Mesendoderm (in vitro differentiated cells): ENCODE measurements around the gene METAP1D. TPM values are rescaled to one million over a fixed set of nuclear protein-coding genes. Genes with fewer than 3 reads are reported as not detected.

Experiments used
- DNase-seq: peaks from one replicate; pipeline ENCODE4 v3.0.0; 2013
- H2AK5ac ChIP-seq: 2 replicates; pipeline ENCODE4 v1.6.1; 2013; ENCODE audit warnings: low read length, inconsistent platforms
- H2BK120ac ChIP-seq: 2 replicates; pipeline ENCODE4 v1.6.1; 2013; ENCODE audit warnings: low read depth, mild to moderate bottlenecking, low read length, moderate library complexity, mixed read lengths
- H2BK15ac ChIP-seq: replicated peaks from 2 replicates; pipeline ENCODE4 v1.6.1; 2013; ENCODE audit warnings: low read depth, mild to moderate bottlenecking, moderate library complexity
- H2BK5ac ChIP-seq: 2 replicates; pipeline ENCODE4 v1.6.1; 2013; ENCODE audit warnings: low read length, inconsistent platforms
- H3K18ac ChIP-seq: 2 replicates; pipeline ENCODE4 v1.6.1; 2013; ENCODE audit warnings: mild to moderate bottlenecking, low read length, mixed read lengths
- H3K23ac ChIP-seq: one replicate; pipeline ENCODE4 v1.6.1; 2013; ENCODE audit warnings: low read length
- H3K27ac ChIP-seq: 2 replicates; pipeline ENCODE4 v1.5.1; 2013; ENCODE audit warnings: low read depth, mild to moderate bottlenecking, inconsistent platforms, low read length, moderate library complexity
- H3K27me3 ChIP-seq: 2 replicates; pipeline ENCODE4 v1.6.1; 2013; ENCODE audit warnings: low read length, control low read depth, mild to moderate bottlenecking, inconsistent platforms; ENCODE audit not compliant: insufficient read depth, poor library complexity
- H3K36me3 ChIP-seq: 2 replicates; pipeline ENCODE4 v1.6.1; 2013; ENCODE audit warnings: low read length, inconsistent platforms; ENCODE audit not compliant: control insufficient read depth, insufficient read depth
- H3K4ac ChIP-seq: one replicate; pipeline ENCODE4 v1.6.1; 2013; ENCODE audit warnings: low read depth, mild to moderate bottlenecking, low read length, moderate library complexity
- H3K4me1 ChIP-seq: 2 replicates; pipeline ENCODE4 v1.6.1; 2013; ENCODE audit warnings: low read depth, low read length, inconsistent platforms; ENCODE audit not compliant: control insufficient read depth
- H3K4me2 ChIP-seq: 2 replicates; pipeline ENCODE4 v1.6.1; 2013; ENCODE audit warnings: low read length
- H3K4me3 ChIP-seq: 2 replicates; pipeline ENCODE4 v1.5.1; 2013; ENCODE audit warnings: mild to moderate bottlenecking, low read length
- H3K56ac ChIP-seq: one replicate; pipeline ENCODE4 v1.6.1; 2013; ENCODE audit warnings: low read length
- H3K79me1 ChIP-seq: 2 replicates; pipeline ENCODE4 v1.6.1; 2013; ENCODE audit warnings: low read length, inconsistent platforms
- H3K79me2 ChIP-seq: 2 replicates; pipeline ENCODE4 v1.6.1; 2013; ENCODE audit warnings: mild to moderate bottlenecking, low read length; ENCODE audit not compliant: control insufficient read depth, insufficient read depth
- H3K9ac ChIP-seq: 2 replicates; pipeline ENCODE4 v1.6.1; 2013; ENCODE audit warnings: low read length, inconsistent platforms
- H4K5ac ChIP-seq: one replicate; pipeline ENCODE4 v1.6.1; 2013; ENCODE audit warnings: low read length
- H4K8ac ChIP-seq: one replicate; pipeline ENCODE4 v1.6.1; 2013; ENCODE audit warnings: low read depth, mild to moderate bottlenecking, control low read depth, low read length, moderate library complexity
- WGBS: extraction: QIAGEN DNeasy Blood & Tissue Kit; methylation state at CpG from one replicate; pipeline ENCODE4 v1.1.7; 2013; ENCODE audit warnings: low lambda C conversion rate, missing lambda C conversion rate; ENCODE audit not compliant: insufficient coverage; ENCODE audit errors: extremely low coverage; 5-methylcytosine and 5-hydroxymethylcytosine counted together
- polyA plus RNA-seq, 2 experiments: library from polyadenylated mRNA; stranded (reverse); fragments of 200-250 nt; gene quantifications; one replicate each; pipeline ENCODE4 v1.2.3, GENCODE V29; 2013

METAP1D gene
- 4.9 TPM for polyA plus RNA-seq (2013, experiment 1 of 2)
- polyA plus RNA-seq (2013, experiment 2 of 2) = 6.9 TPM

GRCh38 chr2:171999604-172000469 lies at the start of gene METAP1D:
Gene METAP1D, plus strand, starts transcription at chr2:171999953. Its CDS starts 17 bp downstream, at chr2:171999970.
- DNase-seq = peak; percentile 95
- no peak within 1 kb of the TSS for H2BK15ac ChIP-seq
- H3K18ac ChIP-seq = no peak within 1 kb of the TSS
- no peaks in the 10 kb centered on the region for H3K36me3 ChIP-seq
- no peaks in the 10 kb centered on the region for H3K79me1 ChIP-seq
- no peak within 1 kb of the TSS for H3K23ac ChIP-seq
- WGBS = no CpG with 5 or more reads among the region's 73 CpGs
- H2BK5ac ChIP-seq = no peak within 1 kb of the TSS
- no peak within 1 kb of the TSS for H4K8ac ChIP-seq
- no peak within 1 kb of the TSS for H2AK5ac ChIP-seq
- H3K4me3 ChIP-seq = peak within 1 kb of the TSS; percentile 83
- H3K9ac ChIP-seq = peak within 1 kb of the TSS; percentile 80
- H3K4me2 ChIP-seq = peak within 1 kb of the TSS; percentile 78
- no peak within 1 kb of the TSS for H2BK120ac ChIP-seq
- H3K4me1 ChIP-seq = no peaks in the 10 kb centered on the region
- H3K56ac ChIP-seq = peak within 1 kb of the TSS; percentile 91
- no peak within 1 kb of the TSS for H3K4ac ChIP-seq
- no peaks in the 10 kb centered on the region for H3K79me2 ChIP-seq
- H3K27ac ChIP-seq = no peak within 1 kb of the TSS
- H3K27me3 ChIP-seq = no peaks in the 10 kb centered on the region
- peak within 1 kb of the TSS; percentile 35 for H4K5ac ChIP-seq

DNA sequence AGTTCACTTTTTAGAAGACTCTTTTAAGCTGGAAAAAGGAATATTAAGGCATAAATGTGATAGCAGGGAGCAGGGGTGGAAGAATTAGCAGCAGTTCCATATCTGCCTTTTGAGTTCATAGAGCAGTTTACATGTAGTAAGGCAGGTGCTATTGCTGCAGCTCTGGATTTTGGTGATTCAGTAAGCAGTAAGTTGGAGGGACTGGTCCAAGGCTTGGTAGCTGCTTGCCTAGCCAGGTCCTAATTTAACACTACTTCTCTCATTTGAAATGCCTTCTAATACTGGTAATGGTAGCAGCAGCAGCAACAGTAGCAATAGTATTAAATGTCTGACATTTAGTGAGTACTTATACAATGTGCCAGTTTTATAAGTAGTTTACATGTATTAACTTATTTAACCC lies 47.5 kb upstream of the METAP1D start:
- no peak for DNase-seq
- no peak overlapping the region for H3K18ac ChIP-seq
- no peak overlapping the region for H3K4me3 ChIP-seq
- H3K79me1 ChIP-seq = no peaks in the 10 kb centered on the region
- no peak overlapping the region for H2BK15ac ChIP-seq
- no peak overlapping the region for H3K23ac ChIP-seq
- H4K8ac ChIP-seq = no peak overlapping the region
- no peak overlapping the region for H3K27ac ChIP-seq
- no peak overlapping the region for H3K4me2 ChIP-seq
- H3K36me3 ChIP-seq = no peaks in the 10 kb centered on the region
- H3K27me3 ChIP-seq = no peaks in the 10 kb centered on the region
- H2BK120ac ChIP-seq = no peak overlapping the region
- H2BK5ac ChIP-seq = no peak overlapping the region
- H3K79me2 ChIP-seq = no peaks in the 10 kb centered on the region
- no peak overlapping the region for H3K9ac ChIP-seq
- no peaks in the 10 kb centered on the region for H3K4me1 ChIP-seq
- H3K56ac ChIP-seq = no peak overlapping the region
- no peak overlapping the region for H2AK5ac ChIP-seq
- H3K4ac ChIP-seq = no peak overlapping the region
- H4K5ac ChIP-seq = no peak overlapping the region

GRCh38 chr2:171952748-171953147 lies 47.0 kb upstream of the METAP1D start:
- H4K8ac ChIP-seq = no peak overlapping the region
- H2BK120ac ChIP-seq = no peak overlapping the region
- H3K4me2 ChIP-seq = no peak overlapping the region
- H3K18ac ChIP-seq = no peak overlapping the region
- H3K9ac ChIP-seq = no peak overlapping the region
- WGBS = no CpG with 5 or more reads among the region's 3 CpGs
- no peak for DNase-seq
- H3K79me1 ChIP-seq = no peaks in the 10 kb centered on the region
- no peak overlapping the region for H3K4ac ChIP-seq
- H2BK15ac ChIP-seq = no peak overlapping the region
- H3K56ac ChIP-seq = no peak overlapping the region
- H2AK5ac ChIP-seq = no peak overlapping the region
- H3K27ac ChIP-seq = no peak overlapping the region
- no peak overlapping the region for H3K23ac ChIP-seq
- H3K79me2 ChIP-seq = no peaks in the 10 kb centered on the region
- H3K4me1 ChIP-seq = no peaks in the 10 kb centered on the region
- no peaks in the 10 kb centered on the region for H3K36me3 ChIP-seq
- no peak overlapping the region for H2BK5ac ChIP-seq
- H3K27me3 ChIP-seq = no peaks in the 10 kb centered on the region
- no peak overlapping the region for H3K4me3 ChIP-seq
- no peak overlapping the region for H4K5ac ChIP-seq

GRCh38 chr2:171956135-171956825 lies 43.5 kb upstream of the METAP1D start:
- H3K9ac ChIP-seq = no peak overlapping the region
- H3K4me3 ChIP-seq = no peak overlapping the region
- H2BK5ac ChIP-seq = no peak overlapping the region
- no peak overlapping the region for H4K5ac ChIP-seq
- no peak overlapping the region for H4K8ac ChIP-seq
- no CpG with 5 or more reads among the region's 7 CpGs for WGBS
- no peak overlapping the region for H2BK15ac ChIP-seq
- DNase-seq = no peak
- H3K4me1 ChIP-seq = no peaks in the 10 kb centered on the region
- no peaks in the 10 kb centered on the region for H3K79me1 ChIP-seq
- no peak overlapping the region for H2BK120ac ChIP-seq
- no peaks in the 10 kb centered on the region for H3K27me3 ChIP-seq
- no peak overlapping the region for H3K27ac ChIP-seq
- H3K18ac ChIP-seq = no peak overlapping the region
- H3K36me3 ChIP-seq = no peaks in the 10 kb centered on the region
- no peak overlapping the region for H3K4me2 ChIP-seq
- no peak overlapping the region for H2AK5ac ChIP-seq
- H3K4ac ChIP-seq = no peak overlapping the region
- no peak overlapping the region for H3K56ac ChIP-seq
- no peak overlapping the region for H3K23ac ChIP-seq
- no peaks in the 10 kb centered on the region for H3K79me2 ChIP-seq

- DNase-seq = peak; percentile 25
- Histone ChIP-seq H3K23ac (no peak overlapping the region), H2BK15ac (no peak overlapping the region), H4K5ac (no peak overlapping the region), H2BK5ac (no peak overlapping the region), H3K36me3 (no peaks in the 10 kb centered on the region), H3K4me2 (no peak overlapping the region), H3K79me2 (no peaks in the 10 kb centered on the region), H3K27ac (no peak overlapping the region), H3K4me3 (no peak overlapping the region), H3K27me3 (no peaks in the 10 kb centered on the region), H4K8ac (no peak overlapping the region), H3K79me1 (no peaks in the 10 kb centered on the region), H3K56ac (no peak overlapping the region), H3K9ac (no peak overlapping the region), H2BK120ac (no peak overlapping the region), H3K4me1 (no peaks in the 10 kb centered on the region), H2AK5ac (no peak overlapping the region), H3K18ac (no peak overlapping the region), H3K4ac (no peak overlapping the region)
- WGBS = no CpG with 5 or more reads among the region's 2 CpGs
Observed at GRCh38 chr2:171957061-171957460, 42.7 kb upstream of the METAP1D start.
